ENCODE measurements around the gene U2AF1L4. TPM values are rescaled to one million over a fixed set of nuclear protein-coding genes. Genes with fewer than 3 reads are reported as not detected.
A peak's percentile ranks its signal among the peaks of the same experiment; 100 is the strongest.

U2AF1L4 gene
- total RNA-seq, 5 donors from 2014 or later (not counting 1 experiment from before 2014, with no cell fraction given): 40.2 to 74.1 (median 49.3) TPM

GRCh38 chr19:35742121-35742724 is 3.0 kb downstream of the U2AF1L4 start, which contains the start of gene IGFLR1:
Gene IGFLR1, minus strand, starts transcription at chr19:35742452. Its CDS starts 1,272 bp downstream, at chr19:35741180.
- peak within 1 kb of the TSS; percentile 87 to 97 (median 88) for H3K4me3 Mint-ChIP-seq
- Histone ChIP-seq H3K36me3 (ENCODE audit: control insufficient read depth in 2 of 2, extremely low read depth in 1 of 2, insufficient read depth in 1 of 2, low read length in 1 of 2) (peaks cover 0 to 22% of the 10 kb centered on the region in 2 donors), H3K4me1 (ENCODE audit: control insufficient read depth in 1 of 2, extremely low read depth in 1 of 2, insufficient read depth in 2 of 2, low read length in 2 of 2) (peaks cover 19 to 76% of the 10 kb centered on the region in 2 experiments), H3K27ac (ENCODE audit: low read length) (peak within 1 kb of the TSS; percentile 87), H3K4me3 (ENCODE audit: control insufficient read depth in 1 of 2, extremely low read depth in 1 of 2, low read length in 1 of 2) (peak within 1 kb of the TSS; percentile 54 to 68), H3K27me3 (replicated peaks in 1 of 2; ENCODE audit: control insufficient read depth in 2 of 2, extremely low read depth in 1 of 2, insufficient read depth in 2 of 2, low read length in 1 of 2) (no peaks in the 10 kb centered on the region), H3K9me3 (no peaks in the 10 kb centered on the region)
- ATAC-seq (replicated peaks in 1 of 4) (peak in 1 of 4 experiments; percentile 4), DNase-seq (peak; percentile 41 to 86 (median 60))
- no peaks in the 10 kb centered on the region for H3K9me3 Mint-ChIP-seq
- CTCF ChIA-PET: no interaction called here
- H3K4me1 Mint-ChIP-seq: peaks cover 54 to 70% (median 65%) of the 10 kb centered on the region in 3 donors
- H3K27ac Mint-ChIP-seq: peak within 1 kb of the TSS; percentile 99 to 100
- H3K36me3 Mint-ChIP-seq: peaks cover 14% of the 10 kb centered on the region
- H3K27me3 Mint-ChIP-seq: no peaks in the 10 kb centered on the region
- WGBS (ENCODE audit: insufficient coverage): 0% methylated on average over 6 of the region's 9 CpGs
- POLR2A ChIA-PET: no interaction called here

- peak overlapping the region; percentile 87 to 97 (median 92) for H3K4me3 Mint-ChIP-seq
- peaks cover 14% of the 10 kb centered on the region for H3K36me3 Mint-ChIP-seq
- ATAC-seq (replicated peaks in 1 of 4) (no peak), DNase-seq (no peak)
- no peaks in the 10 kb centered on the region for H3K27me3 Mint-ChIP-seq
- peaks cover 57 to 71% (median 70%) of the 10 kb centered on the region in 3 donors for H3K4me1 Mint-ChIP-seq
- WGBS (ENCODE audit: insufficient coverage): 0% methylated on average over 2 of the region's 12 CpGs
- H3K27ac Mint-ChIP-seq: peak overlapping the region; percentile 93 to 94
- Histone ChIP-seq H3K36me3 (ENCODE audit: control insufficient read depth in 2 of 2, extremely low read depth in 1 of 2, insufficient read depth in 1 of 2, low read length in 1 of 2) (peaks cover 6 to 30% of the 10 kb centered on the region in 2 donors), H3K4me3 (ENCODE audit: control insufficient read depth in 1 of 2, extremely low read depth in 1 of 2, low read length in 1 of 2) (peak overlapping the region; percentile 68 to 82), H3K9me3 (no peaks in the 10 kb centered on the region), H3K27ac (ENCODE audit: low read length) (peak overlapping the region; percentile 87), H3K27me3 (replicated peaks in 1 of 2; ENCODE audit: control insufficient read depth in 2 of 2, extremely low read depth in 1 of 2, insufficient read depth in 2 of 2, low read length in 1 of 2) (no peaks in the 10 kb centered on the region), H3K4me1 (ENCODE audit: control insufficient read depth in 1 of 2, extremely low read depth in 1 of 2, insufficient read depth in 2 of 2, low read length in 2 of 2) (peaks cover 17 to 78% of the 10 kb centered on the region in 2 experiments)
- ChIA-PET CTCF (interaction anchor here in 1 of 2 donors (0.6 to 1.0 kb wide), 2 partner anchors 8 to 236 kb away, joined by 3 to 4 read pairs; no protein-coding TSS in a partner anchor), POLR2A (interaction anchor here in 1 of 2 donors (0.8 kb wide), 1 partner anchor 10 kb away, joined by 3 read pairs; no protein-coding TSS in a partner anchor)
- H3K9me3 Mint-ChIP-seq: no peaks in the 10 kb centered on the region
Measured at GRCh38 chr19:35741203-35741515, 4.1 kb downstream of the U2AF1L4 start.

GRCh38 chr19:35740423-35741202 is 4.6 kb downstream of the U2AF1L4 start:
- Histone ChIP-seq H3K4me3 (ENCODE audit: control insufficient read depth in 1 of 2, extremely low read depth in 1 of 2, low read length in 1 of 2) (peak overlapping the region; percentile 68 to 82), H3K36me3 (ENCODE audit: control insufficient read depth in 2 of 2, extremely low read depth in 1 of 2, insufficient read depth in 1 of 2, low read length in 1 of 2) (peaks cover 6 to 31% of the 10 kb centered on the region in 2 donors), H3K27ac (ENCODE audit: low read length) (peak overlapping the region; percentile 87), H3K4me1 (ENCODE audit: control insufficient read depth in 1 of 2, extremely low read depth in 1 of 2, insufficient read depth in 2 of 2, low read length in 2 of 2) (peaks cover 14 to 72% of the 10 kb centered on the region in 2 experiments), H3K9me3 (no peaks in the 10 kb centered on the region), H3K27me3 (replicated peaks in 1 of 2; ENCODE audit: control insufficient read depth in 2 of 2, extremely low read depth in 1 of 2, insufficient read depth in 2 of 2, low read length in 1 of 2) (no peaks in the 10 kb centered on the region)
- H3K9me3 Mint-ChIP-seq: no peaks in the 10 kb centered on the region
- ATAC-seq (replicated peaks in 1 of 4) (peak; percentile 66 to 71 (median 66)), DNase-seq (peak; percentile 85 to 98 (median 94))
- no peaks in the 10 kb centered on the region for H3K27me3 Mint-ChIP-seq
- under 1% methylated on average over 61 of the region's 63 CpGs for WGBS (ENCODE audit: insufficient coverage)
- peaks cover 15% of the 10 kb centered on the region for H3K36me3 Mint-ChIP-seq
- peak overlapping the region; percentile 93 to 94 for H3K27ac Mint-ChIP-seq
- CTCF ChIA-PET: interaction anchor here in 1 of 2 donors (0.6 to 1.0 kb wide), 3 partner anchors 9 to 262 kb away, joined by 3 to 4 read pairs (median 3); no protein-coding TSS in a partner anchor
- POLR2A ChIA-PET: interaction anchor here in 1 of 2 donors (0.8 kb wide), 1 partner anchor 10 kb away, joined by 3 read pairs; no protein-coding TSS in a partner anchor
- H3K4me1 Mint-ChIP-seq: peaks cover 52 to 66% (median 64%) of the 10 kb centered on the region in 3 donors
- peak overlapping the region; percentile 87 to 97 (median 92) for H3K4me3 Mint-ChIP-seq

- Histone ChIP-seq H3K27me3 (replicated peaks in 1 of 2; ENCODE audit: control insufficient read depth in 2 of 2, extremely low read depth in 1 of 2, insufficient read depth in 2 of 2, low read length in 1 of 2) (no peaks in the 10 kb centered on the region), H3K4me1 (ENCODE audit: control insufficient read depth in 1 of 2, extremely low read depth in 1 of 2, insufficient read depth in 2 of 2, low read length in 2 of 2) (peaks cover 14 to 71% of the 10 kb centered on the region in 2 experiments), H3K9me3 (no peaks in the 10 kb centered on the region), H3K4me3 (ENCODE audit: control insufficient read depth in 1 of 2, extremely low read depth in 1 of 2, low read length in 1 of 2) (peak overlapping the region; percentile 68 to 82), H3K36me3 (ENCODE audit: control insufficient read depth in 2 of 2, extremely low read depth in 1 of 2, insufficient read depth in 1 of 2, low read length in 1 of 2) (peaks cover 10 to 37% of the 10 kb centered on the region in 2 donors), H3K27ac (ENCODE audit: low read length) (peak overlapping the region; percentile 6)
- ChIA-PET CTCF (no interaction called here), POLR2A (no interaction called here)
- ATAC-seq (replicated peaks in 1 of 4) (peak; percentile 3 to 10 (median 6)), DNase-seq (no peak)
- Mint-ChIP-seq H3K4me3 (peak overlapping the region; percentile 87 to 97 (median 92)), H3K36me3 (peaks cover 15% of the 10 kb centered on the region), H3K27ac (peak overlapping the region in 1 of 2 donors; percentile 93), H3K4me1 (peaks cover 50 to 64% (median 60%) of the 10 kb centered on the region in 3 donors), H3K27me3 (no peaks in the 10 kb centered on the region), H3K9me3 (no peaks in the 10 kb centered on the region)
- WGBS (ENCODE audit: insufficient coverage): 0% methylated on average over 11 of the region's 16 CpGs
Measured at GRCh38 chr19:35740108-35740422, 5.2 kb downstream of the U2AF1L4 start.

- H3K4me1 ChIP-seq (ENCODE audit: control insufficient read depth in 1 of 2, extremely low read depth in 1 of 2, insufficient read depth in 2 of 2, low read length in 2 of 2): peaks cover 14 to 68% of the 10 kb centered on the region in 2 experiments
- ATAC-seq (replicated peaks in 1 of 4): no peak
- peaks cover 12 to 43% of the 10 kb centered on the region in 2 donors for H3K36me3 ChIP-seq (ENCODE audit: control insufficient read depth in 2 of 2, extremely low read depth in 1 of 2, insufficient read depth in 1 of 2, low read length in 1 of 2)
- peak overlapping the region; percentile 70 to 97 (median 87) for H3K4me3 Mint-ChIP-seq
- WGBS (ENCODE audit: insufficient coverage): 92% methylated on average over 16 of the region's 29 CpGs
- CTCF ChIA-PET: no interaction called here
- H3K9me3 ChIP-seq: no peaks in the 10 kb centered on the region
- no peaks in the 10 kb centered on the region for H3K27me3 ChIP-seq (replicated peaks in 1 of 2; ENCODE audit: control insufficient read depth in 2 of 2, extremely low read depth in 1 of 2, insufficient read depth in 2 of 2, low read length in 1 of 2)
- peak overlapping the region; percentile 6 for H3K27ac ChIP-seq (ENCODE audit: low read length)
- H3K4me1 Mint-ChIP-seq: peaks cover 49 to 64% (median 61%) of the 10 kb centered on the region in 3 donors
- peak overlapping the region in 1 of 2 donors; percentile 39 for H3K27ac Mint-ChIP-seq
- no peaks in the 10 kb centered on the region for H3K9me3 Mint-ChIP-seq
- POLR2A ChIA-PET: no interaction called here
- no peak for DNase-seq
- peaks cover 19% of the 10 kb centered on the region for H3K36me3 Mint-ChIP-seq
- peak overlapping the region; percentile 68 to 82 for H3K4me3 ChIP-seq (ENCODE audit: control insufficient read depth in 1 of 2, extremely low read depth in 1 of 2, low read length in 1 of 2)
- H3K27me3 Mint-ChIP-seq: no peaks in the 10 kb centered on the region
Measured at GRCh38 chr19:35739275-35740107, 5.7 kb downstream of the U2AF1L4 start.

GRCh38 chr19:35738887-35739229 is 6.4 kb downstream of the U2AF1L4 start:
- H3K4me3 Mint-ChIP-seq: peak overlapping the region in 2 of 3 donors; percentile 70 to 87
- H3K4me1 ChIP-seq (ENCODE audit: control insufficient read depth in 1 of 2, extremely low read depth in 1 of 2, insufficient read depth in 2 of 2, low read length in 2 of 2): peaks cover 10 to 61% of the 10 kb centered on the region in 2 experiments
- WGBS (ENCODE audit: insufficient coverage): 89% methylated on average over 1 of the region's 2 CpGs
- no peak overlapping the region for H3K4me3 ChIP-seq (ENCODE audit: control insufficient read depth in 1 of 2, extremely low read depth in 1 of 2, low read length in 1 of 2)
- H3K9me3 Mint-ChIP-seq: no peaks in the 10 kb centered on the region
- ATAC-seq (replicated peaks in 1 of 4): no peak
- no peak overlapping the region for H3K27ac ChIP-seq (ENCODE audit: low read length)
- H3K27me3 Mint-ChIP-seq: no peaks in the 10 kb centered on the region
- no peak for DNase-seq
- peak overlapping the region in 1 of 2 donors; percentile 39 for H3K27ac Mint-ChIP-seq
- ChIA-PET POLR2A (no interaction called here), CTCF (no interaction called here)
- peaks cover 26% of the 10 kb centered on the region for H3K36me3 Mint-ChIP-seq
- no peaks in the 10 kb centered on the region for H3K27me3 ChIP-seq (replicated peaks in 1 of 2; ENCODE audit: control insufficient read depth in 2 of 2, extremely low read depth in 1 of 2, insufficient read depth in 2 of 2, low read length in 1 of 2)
- peaks cover 12 to 49% of the 10 kb centered on the region in 2 donors for H3K36me3 ChIP-seq (ENCODE audit: control insufficient read depth in 2 of 2, extremely low read depth in 1 of 2, insufficient read depth in 1 of 2, low read length in 1 of 2)
- peaks cover 48 to 64% (median 60%) of the 10 kb centered on the region in 3 donors for H3K4me1 Mint-ChIP-seq
- H3K9me3 ChIP-seq: no peaks in the 10 kb centered on the region
